ENCODE results near the gene VIT.
"Not testable (repeated sequence)": the region's sequence is repeated elsewhere in the genome, so short reads cannot be mapped to it uniquely, and the experiment has no call there.

Gene VIT

GRCh38 chr2:36811071-36811470 is 114.6 kb downstream of the VIT start:
- no peak for DNase-seq

GRCh38 chr2:36812196-36812595 is 115.7 kb downstream of the VIT start:
- no peak for DNase-seq

- no peak for DNase-seq
Measured at GRCh38 chr2:36818542-36818941, 122.0 kb downstream of the VIT start.

- no peak for DNase-seq
Measured at GRCh38 chr2:36819095-36819711, 122.7 kb downstream of the VIT start.

GRCh38 chr2:36820942-36821605 is 124.6 kb downstream of the VIT start:
- peak; percentile 84 for DNase-seq

GRCh38 chr2:36823862-36824261 is 127.4 kb downstream of the VIT start:
- DNase-seq, result no peak

- no peak for DNase-seq
Measured at GRCh38 chr2:36824273-36824672, 127.8 kb downstream of the VIT start.

GRCh38 chr2:36824683-36825082 is 128.2 kb downstream of the VIT start:
- not testable (repeated sequence) for DNase-seq

- no peak for DNase-seq
Measured at GRCh38 chr2:36831185-36831584, 134.7 kb downstream of the VIT start.

- DNase-seq, result no peak
Measured at GRCh38 chr2:36834203-36834602, 137.7 kb downstream of the VIT start.

GRCh38 chr2:36834731-36835524 is 138.4 kb downstream of the VIT start:
- DNase-seq, result no peak

GRCh38 chr2:36839976-36840617 is 143.6 kb downstream of the VIT start:
- no peak for DNase-seq

GRCh38 chr2:36843838-36844237 is 147.3 kb downstream of the VIT start:
- DNase-seq, result no peak

- no peak for DNase-seq
Measured at GRCh38 chr2:36849265-36849664, 152.8 kb downstream of the VIT start.

GRCh38 chr2:36854241-36854640 is 157.7 kb downstream of the VIT start:
- no peak for DNase-seq

- no peak for DNase-seq
Measured at GRCh38 chr2:36855429-36855828, 158.9 kb downstream of the VIT start.

- DNase-seq, result no peak
Measured at GRCh38 chr2:36857713-36858112, 161.2 kb downstream of the VIT start.

GRCh38 chr2:36858551-36859365 is 162.3 kb downstream of the VIT start:
- no peak for DNase-seq

- DNase-seq, result no peak
Measured at GRCh38 chr2:36859366-36859792, 162.9 kb downstream of the VIT start.

GRCh38 chr2:36861896-36862295 is 165.4 kb downstream of the VIT start:
- DNase-seq, result no peak
